Activated T-helper 1 cell treated with anti-CD3 and anti-CD28 coated beads, Interleukin-12 subunit alpha, Interleukin-12 subunit beta, Interleukin-2, Interleukin-4 antibody, amounts not matched to agents 30 ng/mL and 10 ng/mL and 1 ng/mL, durations not matched to agents 14 hours and 24 hours and 36 hours (primary cell): ENCODE data around the gene TPCN1. TPM values are rescaled to one million over a fixed set of nuclear protein-coding genes. Genes with fewer than 3 reads are reported as not detected.
"Not testable (repeated sequence)": the region's sequence is repeated elsewhere in the genome, so short reads cannot be mapped to it uniquely, and the experiment has no call there.

ENCODE experiments used
- DNase-seq: peaks from one replicate; pipeline ENCODE4 v3.0.0; 2021; ENCODE audit warnings: low spot score
- H3K27ac Mint-ChIP-seq: one replicate; pipeline ENCODE4 v1.8.0; 2021; ENCODE audit warnings: mild to moderate bottlenecking, mixed read lengths
- H3K27me3 Mint-ChIP-seq: one replicate; pipeline ENCODE4 v1.8.0; 2022; ENCODE audit warnings: mild to moderate bottlenecking, moderate library complexity, mixed read lengths; ENCODE audit not compliant: insufficient read depth
- H3K36me3 Mint-ChIP-seq: one replicate; pipeline ENCODE4 v1.8.0; 2021; ENCODE audit warnings: low read depth, mixed read lengths
- H3K4me1 Mint-ChIP-seq: one replicate; pipeline ENCODE4 v1.8.0; 2021; ENCODE audit warnings: low read depth, mixed read lengths
- H3K4me3 Mint-ChIP-seq: one replicate; pipeline ENCODE4 v1.8.0; 2021; ENCODE audit warnings: mild to moderate bottlenecking, moderate library complexity, mixed read lengths
- H3K9me3 Mint-ChIP-seq: one replicate; pipeline ENCODE4 v1.8.0; 2021; ENCODE audit warnings: mixed read lengths
- intact Hi-C: fragments of 100-400 bp; cut with micrococcal nuclease; formaldehyde crosslinking; loops from one replicate; pipeline ENCODE4 v1.15.1; 2024
- total RNA-seq: library from RNA; stranded (reverse); gene quantifications from 2 replicates; pipeline ENCODE4 v1.2.3, GENCODE V29; 2022

Gene TPCN1
- total RNA-seq, 1 donor from 2014 or later, result 31.4 TPM

GRCh38 chr12:113200021-113200797, 21.1 kb upstream of the TPCN1 start:
- no peaks in the 10 kb centered on the region for H3K9me3 Mint-ChIP-seq

GRCh38 chr12:113201187-113202177, 19.8 kb upstream of the TPCN1 start:
- peaks cover 22% of the 10 kb centered on the region for H3K4me1 Mint-ChIP-seq
- H3K27me3 Mint-ChIP-seq, result no peaks in the 10 kb centered on the region
- no peak for DNase-seq
- H3K27ac Mint-ChIP-seq, result no peak overlapping the region
- H3K36me3 Mint-ChIP-seq, result peaks cover 5% of the 10 kb centered on the region
- H3K4me3 Mint-ChIP-seq, result no peak overlapping the region
- H3K9me3 Mint-ChIP-seq, result no peaks in the 10 kb centered on the region
- intact Hi-C loops, result no loop called here

More at GRCh38 chr12:113200021-113200797, 21.1 kb upstream of the TPCN1 start:
- Mint-ChIP-seq H3K4me3 (no peak overlapping the region), H3K27ac (no peak overlapping the region), H3K27me3 (no peaks in the 10 kb centered on the region), H3K4me1 (peaks cover 17% of the 10 kb centered on the region), H3K36me3 (peaks cover 2% of the 10 kb centered on the region)
- no peak for DNase-seq
- intact Hi-C loops, result no loop called here

GRCh38 chr12:113202300-113203075, 18.8 kb upstream of the TPCN1 start:
- Mint-ChIP-seq H3K4me1 (peaks cover 27% of the 10 kb centered on the region), H3K36me3 (peaks cover 6% of the 10 kb centered on the region), H3K4me3 (no peak overlapping the region), H3K9me3 (no peaks in the 10 kb centered on the region), H3K27ac (no peak overlapping the region), H3K27me3 (no peaks in the 10 kb centered on the region)
- intact Hi-C loops, result no loop called here
- no peak for DNase-seq

- Mint-ChIP-seq H3K36me3 (peaks cover 4% of the 10 kb centered on the region), H3K27ac (peak overlapping the region; percentile 66), H3K4me1 (peaks cover 38% of the 10 kb centered on the region), H3K4me3 (no peak overlapping the region), H3K27me3 (no peaks in the 10 kb centered on the region), H3K9me3 (no peaks in the 10 kb centered on the region)
- no peak for DNase-seq
- intact Hi-C loops, result no loop called here
These were observed 17.2 kb upstream of the TPCN1 start for GRCh38 chr12:113203852-113204760.

GRCh38 chr12:113204804-113205203, 16.5 kb upstream of the TPCN1 start:
- intact Hi-C loops, result loop anchor here (5.0 kb wide), 1 partner anchor 152 kb away; the partner anchor contains the start of gene PLBD2
- H3K9me3 Mint-ChIP-seq, result no peaks in the 10 kb centered on the region

GRCh38 chr12:113206802-113207201, 14.5 kb upstream of the TPCN1 start:
- H3K9me3 Mint-ChIP-seq, H3K4me3 Mint-ChIP-seq, H3K27me3 Mint-ChIP-seq, DNase-seq: not testable (repeated sequence)
- Mint-ChIP-seq H3K4me1 (peaks cover 63% of the 10 kb centered on the region), H3K36me3 (peaks cover 12% of the 10 kb centered on the region), H3K27ac (peak overlapping the region; percentile 3)
- intact Hi-C loops, result loop anchor here (5.0 kb wide), 1 partner anchor 150 kb away; the partner anchor contains the start of gene PLBD2

More at GRCh38 chr12:113204804-113205203, 16.5 kb upstream of the TPCN1 start:
- Mint-ChIP-seq H3K36me3 (peaks cover 4% of the 10 kb centered on the region), H3K27ac (no peak overlapping the region), H3K4me1 (peaks cover 45% of the 10 kb centered on the region), H3K4me3 (no peak overlapping the region), H3K27me3 (no peaks in the 10 kb centered on the region)
- DNase-seq, result no peak

- Mint-ChIP-seq H3K4me1 (peaks cover 63% of the 10 kb centered on the region), H3K36me3 (peaks cover 12% of the 10 kb centered on the region), H3K9me3 (peaks cover 8% of the 10 kb centered on the region), H3K27me3 (no peaks in the 10 kb centered on the region), H3K4me3 (peak overlapping the region; percentile 75), H3K27ac (peak overlapping the region; percentile 96)
- intact Hi-C loops, result loop anchor here (1.0 to 5.0 kb wide), 5 partner anchors 10 to 150 kb away; partner anchors contain the start of genes PLBD2 and TPCN1
- peak; percentile 38 for DNase-seq
These were observed 13.6 kb upstream of the TPCN1 start for GRCh38 chr12:113207613-113208040.

- peak overlapping the region; percentile 96 for H3K27ac Mint-ChIP-seq
- peaks cover 8% of the 10 kb centered on the region for H3K9me3 Mint-ChIP-seq
- DNase-seq, result peak; percentile 72
- H3K36me3 Mint-ChIP-seq, result peaks cover 15% of the 10 kb centered on the region
- no peaks in the 10 kb centered on the region for H3K27me3 Mint-ChIP-seq
- H3K4me1 Mint-ChIP-seq, result peaks cover 65% of the 10 kb centered on the region
- intact Hi-C loops, result loop anchor here (1.0 to 5.0 kb wide), 5 partner anchors 11 to 149 kb away; partner anchors contain the start of genes PLBD2 and TPCN1
- peak overlapping the region; percentile 75 for H3K4me3 Mint-ChIP-seq
These were observed 13.0 kb upstream of the TPCN1 start for GRCh38 chr12:113208041-113208934.

GRCh38 chr12:113211160-113211559, 10.1 kb upstream of the TPCN1 start:
- peak overlapping the region; percentile 31 for H3K27ac Mint-ChIP-seq
- no peak overlapping the region for H3K4me3 Mint-ChIP-seq
- peaks cover 17% of the 10 kb centered on the region for H3K36me3 Mint-ChIP-seq
- peaks cover 78% of the 10 kb centered on the region for H3K4me1 Mint-ChIP-seq
- peaks cover 8% of the 10 kb centered on the region for H3K9me3 Mint-ChIP-seq
- no peaks in the 10 kb centered on the region for H3K27me3 Mint-ChIP-seq
- intact Hi-C loops, result no loop called here
- DNase-seq, result no peak

GRCh38 chr12:113214895-113215400, 6.3 kb upstream of the TPCN1 start:
- intact Hi-C loops, result loop anchor here (2.0 kb wide), 1 partner anchor 16 kb away; no protein-coding TSS in a partner anchor
- H3K4me1 Mint-ChIP-seq, result peaks cover 58% of the 10 kb centered on the region
- H3K4me3 Mint-ChIP-seq, result no peak overlapping the region
- peaks cover 8% of the 10 kb centered on the region for H3K9me3 Mint-ChIP-seq
- peaks cover 1% of the 10 kb centered on the region for H3K27me3 Mint-ChIP-seq
- peak overlapping the region; percentile 58 for H3K27ac Mint-ChIP-seq
- peaks cover 14% of the 10 kb centered on the region for H3K36me3 Mint-ChIP-seq
- DNase-seq, result no peak
